Peyer's patch (tissue), 4 donors: ENCODE data around the gene SLC5A9.

Experiments used
- CTCF ChIP-seq, 6 experiments: fragments of 450-650 bp in 4 of 6; fragments of 200-600 bp in 2 of 6; sonication (generic) in 1 of 6; IDR thresholded peaks; one replicate each; pipeline ENCODE4 v1.5.1; 2017 to 2019; ENCODE audit warnings: antibody characterized with exemption in 6 of 6, mild to moderate bottlenecking in 3 of 6, moderate library complexity in 1 of 6
- POLR2A ChIP-seq, 2 donors: fragments of 450-650 bp; IDR thresholded peaks; one replicate each; pipeline ENCODE4 v1.5.1; 2017; ENCODE audit warnings: antibody characterized with exemption in 2 of 2, mild to moderate bottlenecking in 2 of 2, moderate library complexity in 2 of 2

GRCh38 chr1:48215889-48216288 is 6.6 kb upstream of the SLC5A9 start:
- TF ChIP-seq CTCF (IDR thresholded peaks at IDR 0.05) (no peak), POLR2A (IDR thresholded peaks at IDR 0.05) (no peak)
